Measurements from ENCODE around the gene PKHD1.

DNA sequence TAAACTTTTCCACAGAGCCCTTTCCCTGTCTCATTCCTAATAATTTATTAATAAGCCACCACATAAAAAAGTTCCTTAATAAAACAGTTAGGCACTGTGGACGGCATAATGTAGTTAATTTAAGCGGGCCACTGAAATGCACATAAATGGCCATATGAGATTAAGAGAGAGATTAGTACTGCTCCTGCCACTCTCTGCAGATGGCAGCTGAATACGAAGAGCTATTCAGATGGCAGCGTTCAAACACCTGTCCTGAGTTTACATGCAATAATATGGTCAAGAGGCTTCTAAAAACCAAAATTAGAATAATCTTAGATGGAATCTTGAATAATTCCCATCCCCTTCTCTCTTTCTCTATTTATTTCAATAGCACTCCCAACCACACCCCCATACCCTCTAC is 461.8 kb downstream of the PKHD1 start:
- TF ChIP-seq, protein P1, sequence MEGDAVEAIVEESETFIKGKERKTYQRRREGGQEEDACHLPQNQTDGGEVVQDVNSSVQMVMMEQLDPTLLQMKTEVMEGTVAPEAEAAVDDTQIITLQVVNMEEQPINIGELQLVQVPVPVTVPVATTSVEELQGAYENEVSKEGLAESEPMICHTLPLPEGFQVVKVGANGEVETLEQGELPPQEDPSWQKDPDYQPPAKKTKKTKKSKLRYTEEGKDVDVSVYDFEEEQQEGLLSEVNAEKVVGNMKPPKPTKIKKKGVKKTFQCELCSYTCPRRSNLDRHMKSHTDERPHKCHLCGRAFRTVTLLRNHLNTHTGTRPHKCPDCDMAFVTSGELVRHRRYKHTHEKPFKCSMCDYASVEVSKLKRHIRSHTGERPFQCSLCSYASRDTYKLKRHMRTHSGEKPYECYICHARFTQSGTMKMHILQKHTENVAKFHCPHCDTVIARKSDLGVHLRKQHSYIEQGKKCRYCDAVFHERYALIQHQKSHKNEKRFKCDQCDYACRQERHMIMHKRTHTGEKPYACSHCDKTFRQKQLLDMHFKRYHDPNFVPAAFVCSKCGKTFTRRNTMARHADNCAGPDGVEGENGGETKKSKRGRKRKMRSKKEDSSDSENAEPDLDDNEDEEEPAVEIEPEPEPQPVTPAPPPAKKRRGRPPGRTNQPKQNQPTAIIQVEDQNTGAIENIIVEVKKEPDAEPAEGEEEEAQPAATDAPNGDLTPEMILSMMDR (IDR thresholded peaks at IDR 0.05) = no peak
- no peak for TF ChIP-seq POLR2A (IDR thresholded peaks at IDR 0.05)

Data from uterus (tissue), 2 donors.